HG03575 (cell line): ENCODE measurements around the gene CRIP2.

Experiments
- ATAC-seq: cut with Tn5 transposase; IDR thresholded peaks from one replicate; pipeline ENCODE4 v1.9.1; 2021; ENCODE audit not compliant: unreplicated experiment, insufficient number of reproducible peaks, low FRiP score; ENCODE audit errors: extremely low read depth

Gene CRIP2

GRCh38 chr14:105483300-105484068 is 8.9 kb downstream of the CRIP2 start:
- no peak for ATAC-seq

GRCh38 chr14:105484069-105484996 is 9.7 kb downstream of the CRIP2 start:
- no peak for ATAC-seq

- ATAC-seq = no peak
Measured at GRCh38 chr14:105484997-105485393, 10.4 kb downstream of the CRIP2 start.

GRCh38 chr14:105485739-105486162 is 11.1 kb downstream of the CRIP2 start:
- no peak for ATAC-seq

- ATAC-seq = no peak
Measured at GRCh38 chr14:105486163-105486973, 11.7 kb downstream of the CRIP2 start, which contains the start of gene CRIP1. Gene CRIP1, plus strand, starts transcription at chr14:105486886. Its CDS starts 374 bp downstream, at chr14:105487260.

GRCh38 chr14:105486974-105487448 is 12.4 kb downstream of the CRIP2 start:
- ATAC-seq = no peak

GRCh38 chr14:105487449-105487985 is 12.9 kb downstream of the CRIP2 start:
- ATAC-seq = no peak

GRCh38 chr14:105487986-105488777 is 13.6 kb downstream of the CRIP2 start:
- ATAC-seq = no peak

- no peak for ATAC-seq
Measured at GRCh38 chr14:105488781-105489541, 14.3 kb downstream of the CRIP2 start.

GRCh38 chr14:105489542-105490266 is 15.1 kb downstream of the CRIP2 start:
- ATAC-seq = no peak

- ATAC-seq = no peak
Measured at GRCh38 chr14:105490267-105490571, 15.6 kb downstream of the CRIP2 start.

- ATAC-seq = peak; percentile 61
Measured at GRCh38 chr14:105490572-105491365, 16.1 kb downstream of the CRIP2 start, which contains the start of gene TEDC1. Gene TEDC1, plus strand, starts transcription at chr14:105491246. Its CDS starts 130 bp downstream, at chr14:105491376.

GRCh38 chr14:105491366-105491973 is 16.8 kb downstream of the CRIP2 start:
- ATAC-seq = no peak

GRCh38 chr14:105492031-105492970 is 17.7 kb downstream of the CRIP2 start:
- ATAC-seq = no peak
